Stomach (tissue), 4 donors: ENCODE results near the gene CST5.

Experiments
- EP300 ChIP-seq: sonication (generic); formaldehyde crosslinking; IDR thresholded peaks from one replicate; pipeline ENCODE4 v1.6.1; 2017; ENCODE audit warnings: antibody characterized with exemption
- POLR2A ChIP-seq, 4 donors: fragments of 450-650 bp; IDR thresholded peaks; one replicate each; pipeline ENCODE4 v1.6.1; 2016; ENCODE audit warnings: antibody characterized with exemption in 4 of 4, control low read depth in 2 of 4, mild to moderate bottlenecking in 1 of 4, moderate library complexity in 1 of 4
- POLR2AphosphoS5 ChIP-seq, 3 donors: sonication (generic); formaldehyde crosslinking; IDR thresholded peaks; one replicate each; pipeline ENCODE4 v1.6.1; 2016; ENCODE audit warnings: antibody characterized with exemption in 3 of 3
- TF ChIP-seq, protein P1 (sequence below), 7 experiments: fragments of 450-650 bp in 4 of 7; fragments of 200-600 bp in 3 of 7; sonication (generic) in 3 of 7; IDR thresholded peaks; one replicate each; pipeline ENCODE4 v1.5.1; 2016 to 2019; ENCODE audit warnings: antibody characterized with exemption in 7 of 7, control low read depth in 2 of 7, mild to moderate bottlenecking in 1 of 7

DNA sequence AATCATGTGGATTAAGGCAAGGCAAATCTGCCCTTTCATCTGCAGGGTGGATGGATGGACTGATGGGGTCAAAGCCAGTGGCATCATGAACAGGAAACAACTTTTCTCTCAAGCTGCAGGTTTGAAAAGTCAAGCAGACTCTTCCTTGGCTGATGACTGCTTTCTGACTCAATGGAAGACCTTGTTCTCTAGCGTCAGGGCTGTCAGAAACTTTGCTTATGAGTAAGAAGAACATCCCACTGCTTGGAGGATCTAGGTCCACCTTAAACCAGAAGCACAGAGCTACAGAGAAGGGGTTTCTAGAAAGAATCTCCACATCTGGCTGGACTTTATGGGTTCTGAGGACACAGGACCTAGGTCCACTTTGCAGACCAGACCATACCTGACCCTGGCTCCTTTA is 36.3 kb upstream of the CST5 start:
- no peak for TF ChIP-seq POLR2A (IDR thresholded peaks at IDR 0.05)
- TF ChIP-seq POLR2AphosphoS5 (IDR thresholded peaks at IDR 0.05): no peak
- TF ChIP-seq, protein P1, sequence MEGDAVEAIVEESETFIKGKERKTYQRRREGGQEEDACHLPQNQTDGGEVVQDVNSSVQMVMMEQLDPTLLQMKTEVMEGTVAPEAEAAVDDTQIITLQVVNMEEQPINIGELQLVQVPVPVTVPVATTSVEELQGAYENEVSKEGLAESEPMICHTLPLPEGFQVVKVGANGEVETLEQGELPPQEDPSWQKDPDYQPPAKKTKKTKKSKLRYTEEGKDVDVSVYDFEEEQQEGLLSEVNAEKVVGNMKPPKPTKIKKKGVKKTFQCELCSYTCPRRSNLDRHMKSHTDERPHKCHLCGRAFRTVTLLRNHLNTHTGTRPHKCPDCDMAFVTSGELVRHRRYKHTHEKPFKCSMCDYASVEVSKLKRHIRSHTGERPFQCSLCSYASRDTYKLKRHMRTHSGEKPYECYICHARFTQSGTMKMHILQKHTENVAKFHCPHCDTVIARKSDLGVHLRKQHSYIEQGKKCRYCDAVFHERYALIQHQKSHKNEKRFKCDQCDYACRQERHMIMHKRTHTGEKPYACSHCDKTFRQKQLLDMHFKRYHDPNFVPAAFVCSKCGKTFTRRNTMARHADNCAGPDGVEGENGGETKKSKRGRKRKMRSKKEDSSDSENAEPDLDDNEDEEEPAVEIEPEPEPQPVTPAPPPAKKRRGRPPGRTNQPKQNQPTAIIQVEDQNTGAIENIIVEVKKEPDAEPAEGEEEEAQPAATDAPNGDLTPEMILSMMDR (IDR thresholded peaks at IDR 0.05): no peak
- TF ChIP-seq EP300: no peak
